HepG2 (cell line): ENCODE results near the gene NFX1. TPM values are rescaled to one million over a fixed set of nuclear protein-coding genes. Genes with fewer than 3 reads are reported as not detected.
"Not testable (repeated sequence)": the region's sequence is repeated elsewhere in the genome, so short reads cannot be mapped to it uniquely, and the experiment has no call there.

Source experiments
- ATAC-seq: fragments of 200-7000 bp; cut with Tn5 transposase; 3 replicates; pipeline ENCODE4 v1.9.1; 2020; ENCODE audit warnings: mild to moderate bottlenecking, moderate library complexity
- BruUV-seq: library from RNA; stranded (reverse); fragments of 400-500 nt; replicated peaks from 2 replicates; lab custom pipeline; 2021; lab: Mats Ljungman, UMichigan
- CTCF ChIA-PET: fragments of 300-600 bp; formaldehyde crosslinking; extraction: SDS; loops from one replicate; lab custom pipeline; 2021; ENCODE audit warnings: low total read pairs, inconsistent platforms, low intra/inter-chr PET ratio; lab: Yijun Ruan, JAX
- POLR2A ChIA-PET: fragments of 350-600 bp; sonication (Branson Sonifier 250); formaldehyde crosslinking; loops from one replicate; lab custom pipeline; 2020; ENCODE audit warnings: antibody characterized with exemption, inconsistent platforms; lab: Yijun Ruan, JAX
- DNase-seq: peaks from one replicate; pipeline ENCODE4 v3.0.0-alpha.2; 2015; ENCODE audit warnings: low spot score
- FAIRE-seq: peaks from 3 replicates; lab custom pipeline; 2011; peaks lifted over from hg19 to GRCh38; lab: Jason Lieb, UNC
- H2AFZ ChIP-seq: one replicate; pipeline ENCODE4 v1.6.1; 2011; ENCODE audit warnings: low read length, inconsistent platforms
- H3K27ac ChIP-seq: fragments of 300-600 bp; 3 replicates; pipeline ENCODE4 v1.8.0; 2011; ENCODE audit warnings: mixed run types, mild to moderate bottlenecking, mixed read lengths, low read length, inconsistent platforms; ENCODE audit not compliant: insufficient read depth; ENCODE audit errors: extremely low read length
- H3K27me3 ChIP-seq, 2 experiments: fragments of 200-600 bp in 1 of 2; 2 replicates in 1 of 2; 3 replicates in 1 of 2; pipeline versions ENCODE4 v1.6.0 to v1.8.0; 2011; ENCODE audit warnings: low read length in 2 of 2, mild to moderate bottlenecking in 2 of 2, moderate library complexity in 2 of 2, inconsistent platforms in 1 of 2; ENCODE audit not compliant: insufficient read depth in 2 of 2, control insufficient read depth in 1 of 2
- H3K36me3 ChIP-seq, 2 experiments: fragments of 200-600 bp in 1 of 2; replicated peaks in 1 of 2; 2 replicates in 1 of 2; 3 replicates in 1 of 2; pipeline versions ENCODE4 v1.5.1 to v1.8.0; 2011; ENCODE audit warnings: low read length in 2 of 2, inconsistent platforms in 1 of 2; ENCODE audit not compliant: insufficient read depth in 2 of 2, control insufficient read depth in 1 of 2
- H3K4me1 ChIP-seq: 2 replicates; pipeline ENCODE4 v1.5.1; 2012; ENCODE audit warnings: low read length, inconsistent platforms; ENCODE audit not compliant: insufficient read depth
- H3K4me2 ChIP-seq: 2 replicates; pipeline ENCODE4 v1.6.0; 2011; ENCODE audit warnings: low read depth, low read length, inconsistent platforms
- H3K4me3 ChIP-seq, 3 experiments: fragments of 200-600 bp in 1 of 3; sonication (generic), shearing (Covaris generic) in 1 of 3; replicated peaks in 1 of 3; 2 replicates each; pipeline ENCODE4 v1.5.1; 2011 to 2016; ENCODE audit warnings: low read length in 3 of 3, inconsistent platforms in 2 of 3, low read depth in 2 of 3, mild to moderate bottlenecking in 2 of 3, control low read depth in 1 of 3, mixed read lengths in 1 of 3; ENCODE audit not compliant: insufficient read depth in 1 of 3
- H3K79me2 ChIP-seq: one replicate; pipeline ENCODE4 v1.6.1; 2011; ENCODE audit warnings: low read length, inconsistent platforms; ENCODE audit not compliant: insufficient read depth
- H3K9ac ChIP-seq: 2 replicates; pipeline ENCODE4 v1.6.0; 2011; ENCODE audit warnings: mild to moderate bottlenecking, low read depth, low read length, inconsistent platforms; ENCODE audit not compliant: insufficient read depth
- H3K9me3 ChIP-seq: 2 replicates; pipeline ENCODE4 v1.5.1; 2012; ENCODE audit warnings: mild to moderate bottlenecking, low read length
- H4K20me1 ChIP-seq: 2 replicates; pipeline ENCODE4 v1.6.0; 2011; ENCODE audit warnings: inconsistent platforms, mild to moderate bottlenecking, low read length, moderate library complexity; ENCODE audit not compliant: insufficient read depth
- GABPB1 ChIP-seq: IDR thresholded peaks from 2 replicates; pipeline ENCODE4 v1.6.1; 2016; ENCODE audit warnings: mild to moderate bottlenecking, missing genetic modification reagents, moderate library complexity, missing compliant biosample characterization
- ZBTB33 ChIP-seq: sonication (generic); formaldehyde crosslinking; IDR thresholded peaks from 2 replicates; pipeline ENCODE4 v1.4.0; 2020; ENCODE audit warnings: missing genetic modification reagents
- ZNF687 ChIP-seq: sonication (generic); formaldehyde crosslinking; IDR thresholded peaks from 2 replicates; pipeline ENCODE4 v1.5.1; 2020; ENCODE audit warnings: mild to moderate bottlenecking, missing genetic modification reagents, moderate library complexity
- WGBS: methylation state at CpG from one replicate; pipeline ENCODE4 v1.1.6; 2017; ENCODE audit warnings: low lambda C conversion rate; 5-methylcytosine and 5-hydroxymethylcytosine counted together
- in situ Hi-C: cut with HindIII; loops from 2 replicates; pipeline ENCODE4 v1.10.0; 2017; ENCODE audit warnings: low pct_unique_long_range_greater_than_20kb; ENCODE audit not compliant: extremely low pct_ligation_motif_present
- intact Hi-C: fragments of 100-400 bp; cut with micrococcal nuclease; formaldehyde crosslinking; loops from one replicate; pipeline ENCODE4 v1.10.0; 2022; ENCODE audit not compliant: unreplicated experiment
- polyA plus RNA-seq, 8 experiments: library from polyadenylated mRNA; depleted of rRNA in 3 of 8; stranded (reverse) in 7 of 8; unstranded in 1 of 8; fragments of >200 nt; fragmentation: Illumina TruSeq in 4 of 8; extraction: Trizol in 4 of 8; gene quantifications; 2 replicates each; pipeline versions ENCODE4 v1.2.1 to v1.2.3, GENCODE V29; 2011 to 2016; ENCODE audit warnings: low read depth in 4 of 8, missing spikeins in 1 of 8, mixed read lengths in 1 of 8; ENCODE audit not compliant: insufficient read depth in 1 of 8
- total RNA-seq, 5 experiments: library from RNA; depleted of rRNA; stranded (reverse); fragments of >200 nt; fragmentation: Illumina TruSeq; extraction: Trizol; gene quantifications; 2 replicates each; pipeline ENCODE4 v1.2.3, GENCODE V29; 2016; ENCODE audit warnings: low read depth in 1 of 5

The NFX1 gene
- total and polyA plus RNA-seq, 2 of the 13 experiments (the other 11 are each of a cell fraction or from before 2014, with no cell fraction given): 23.9 to 27.5 TPM

GRCh38 chr9:33385979-33386640 lies 95.8 kb downstream of the NFX1 start:
- CTCF ChIA-PET, H3K27me3 ChIP-seq, BruUV-seq, H3K36me3 ChIP-seq, H3K4me2 ChIP-seq, ATAC-seq, DNase-seq, FAIRE-seq, H2AFZ ChIP-seq, H3K9me3 ChIP-seq, H3K4me3 ChIP-seq, H3K79me2 ChIP-seq, H4K20me1 ChIP-seq, H3K27ac ChIP-seq, H3K9ac ChIP-seq, in situ Hi-C loops, intact Hi-C loops, POLR2A ChIA-PET: not testable (repeated sequence)
- peaks cover 23% of the 10 kb centered on the region for H3K4me1 ChIP-seq
- TF ChIP-seq ZBTB33 (CRISPR knock-in tag) (peak; percentile 85), GABPB1 (0 out of 2 replicates have a peak, but pooled peaks have one; percentile 14), ZNF687 (CRISPR knock-in tag) (0 out of 2 replicates have a peak, but pooled peaks have one; percentile 20)
- 93% methylated on average over 14 of the region's 23 CpGs for WGBS

- CTCF ChIA-PET, H3K36me3 ChIP-seq, intact Hi-C loops, in situ Hi-C loops, H4K20me1 ChIP-seq, DNase-seq, H3K4me2 ChIP-seq, H3K9ac ChIP-seq, FAIRE-seq, H3K79me2 ChIP-seq, H2AFZ ChIP-seq, POLR2A ChIA-PET, H3K9me3 ChIP-seq, BruUV-seq, H3K27ac ChIP-seq, ATAC-seq, H3K27me3 ChIP-seq, H3K4me3 ChIP-seq: not testable (repeated sequence)
- no CpG with 5 or more reads among the region's 14 CpGs for WGBS
- peaks cover 21% of the 10 kb centered on the region for H3K4me1 ChIP-seq
Observed at GRCh38 chr9:33386641-33386996, 96.3 kb downstream of the NFX1 start.

- intact Hi-C loops, H4K20me1 ChIP-seq, ATAC-seq, POLR2A ChIA-PET, BruUV-seq, H2AFZ ChIP-seq, DNase-seq, CTCF ChIA-PET, H3K4me3 ChIP-seq, in situ Hi-C loops, H3K9me3 ChIP-seq, H3K79me2 ChIP-seq, H3K4me2 ChIP-seq, H3K36me3 ChIP-seq, H3K27ac ChIP-seq, H3K27me3 ChIP-seq, FAIRE-seq, H3K9ac ChIP-seq: not testable (repeated sequence)
- H3K4me1 ChIP-seq: peaks cover 25% of the 10 kb centered on the region
- WGBS: 81% methylated on average over 5 of the region's 9 CpGs
Observed at GRCh38 chr9:33386998-33387397, 96.7 kb downstream of the NFX1 start.
